Liver (tissue), 3 donors: ENCODE results near the gene ENOPH1.

Experiments used
- RXRA ChIP-seq, 2 donors: IDR thresholded peaks; 2 replicates each; pipeline ENCODE4 v1.6.1; 2017 to 2018; ENCODE audit warnings: antibody characterized with exemption in 2 of 2, mild to moderate bottlenecking in 1 of 2
- TF ChIP-seq, protein P1 (sequence below): fragments of 150-350 bp; IDR thresholded peaks from 2 replicates; pipeline ENCODE4 v1.5.1; 2017; ENCODE audit warnings: improper control_type of control experiment, low read depth, low read length; ENCODE audit not compliant: missing input control
- TF ChIP-seq, protein P2 (sequence below): IDR thresholded peaks from 2 replicates; pipeline ENCODE4 v1.6.1; 2016; ENCODE audit warnings: antibody characterized with exemption, mild to moderate bottlenecking
- TF ChIP-seq, protein P3 (sequence below): IDR thresholded peaks from 2 replicates; pipeline ENCODE4 v1.6.1; 2016; ENCODE audit warnings: antibody characterized with exemption
- donor health status: healthy.
- donor health status: healthy.

DNA sequence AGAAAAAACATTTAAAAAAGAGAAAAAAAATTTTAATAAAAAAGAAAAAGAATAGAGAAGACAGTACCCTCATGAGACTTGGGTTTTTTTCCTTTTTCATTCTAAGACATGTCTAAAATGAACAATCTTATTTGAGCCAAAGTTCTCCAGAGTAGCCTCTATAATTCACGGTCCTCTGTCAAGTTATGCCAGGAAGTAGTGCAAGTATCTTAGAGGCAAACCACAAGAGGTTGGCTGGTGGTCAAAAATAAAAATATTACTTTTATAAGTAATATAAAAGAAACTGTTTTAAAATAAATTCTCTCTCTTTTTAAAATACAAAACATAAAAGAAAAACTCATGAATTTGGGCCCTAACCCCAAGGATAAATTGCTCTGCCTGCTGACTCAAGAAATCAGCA, 26.7 kb upstream of the ENOPH1 start:
- TF ChIP-seq, protein P1, sequence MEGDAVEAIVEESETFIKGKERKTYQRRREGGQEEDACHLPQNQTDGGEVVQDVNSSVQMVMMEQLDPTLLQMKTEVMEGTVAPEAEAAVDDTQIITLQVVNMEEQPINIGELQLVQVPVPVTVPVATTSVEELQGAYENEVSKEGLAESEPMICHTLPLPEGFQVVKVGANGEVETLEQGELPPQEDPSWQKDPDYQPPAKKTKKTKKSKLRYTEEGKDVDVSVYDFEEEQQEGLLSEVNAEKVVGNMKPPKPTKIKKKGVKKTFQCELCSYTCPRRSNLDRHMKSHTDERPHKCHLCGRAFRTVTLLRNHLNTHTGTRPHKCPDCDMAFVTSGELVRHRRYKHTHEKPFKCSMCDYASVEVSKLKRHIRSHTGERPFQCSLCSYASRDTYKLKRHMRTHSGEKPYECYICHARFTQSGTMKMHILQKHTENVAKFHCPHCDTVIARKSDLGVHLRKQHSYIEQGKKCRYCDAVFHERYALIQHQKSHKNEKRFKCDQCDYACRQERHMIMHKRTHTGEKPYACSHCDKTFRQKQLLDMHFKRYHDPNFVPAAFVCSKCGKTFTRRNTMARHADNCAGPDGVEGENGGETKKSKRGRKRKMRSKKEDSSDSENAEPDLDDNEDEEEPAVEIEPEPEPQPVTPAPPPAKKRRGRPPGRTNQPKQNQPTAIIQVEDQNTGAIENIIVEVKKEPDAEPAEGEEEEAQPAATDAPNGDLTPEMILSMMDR, result no peak
- TF ChIP-seq, protein P2, sequence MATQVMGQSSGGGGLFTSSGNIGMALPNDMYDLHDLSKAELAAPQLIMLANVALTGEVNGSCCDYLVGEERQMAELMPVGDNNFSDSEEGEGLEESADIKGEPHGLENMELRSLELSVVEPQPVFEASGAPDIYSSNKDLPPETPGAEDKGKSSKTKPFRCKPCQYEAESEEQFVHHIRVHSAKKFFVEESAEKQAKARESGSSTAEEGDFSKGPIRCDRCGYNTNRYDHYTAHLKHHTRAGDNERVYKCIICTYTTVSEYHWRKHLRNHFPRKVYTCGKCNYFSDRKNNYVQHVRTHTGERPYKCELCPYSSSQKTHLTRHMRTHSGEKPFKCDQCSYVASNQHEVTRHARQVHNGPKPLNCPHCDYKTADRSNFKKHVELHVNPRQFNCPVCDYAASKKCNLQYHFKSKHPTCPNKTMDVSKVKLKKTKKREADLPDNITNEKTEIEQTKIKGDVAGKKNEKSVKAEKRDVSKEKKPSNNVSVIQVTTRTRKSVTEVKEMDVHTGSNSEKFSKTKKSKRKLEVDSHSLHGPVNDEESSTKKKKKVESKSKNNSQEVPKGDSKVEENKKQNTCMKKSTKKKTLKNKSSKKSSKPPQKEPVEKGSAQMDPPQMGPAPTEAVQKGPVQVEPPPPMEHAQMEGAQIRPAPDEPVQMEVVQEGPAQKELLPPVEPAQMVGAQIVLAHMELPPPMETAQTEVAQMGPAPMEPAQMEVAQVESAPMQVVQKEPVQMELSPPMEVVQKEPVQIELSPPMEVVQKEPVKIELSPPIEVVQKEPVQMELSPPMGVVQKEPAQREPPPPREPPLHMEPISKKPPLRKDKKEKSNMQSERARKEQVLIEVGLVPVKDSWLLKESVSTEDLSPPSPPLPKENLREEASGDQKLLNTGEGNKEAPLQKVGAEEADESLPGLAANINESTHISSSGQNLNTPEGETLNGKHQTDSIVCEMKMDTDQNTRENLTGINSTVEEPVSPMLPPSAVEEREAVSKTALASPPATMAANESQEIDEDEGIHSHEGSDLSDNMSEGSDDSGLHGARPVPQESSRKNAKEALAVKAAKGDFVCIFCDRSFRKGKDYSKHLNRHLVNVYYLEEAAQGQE, result no peak
- TF ChIP-seq RXRA (IDR thresholded peaks at IDR 0.05), result no peak
- TF ChIP-seq, protein P3, sequence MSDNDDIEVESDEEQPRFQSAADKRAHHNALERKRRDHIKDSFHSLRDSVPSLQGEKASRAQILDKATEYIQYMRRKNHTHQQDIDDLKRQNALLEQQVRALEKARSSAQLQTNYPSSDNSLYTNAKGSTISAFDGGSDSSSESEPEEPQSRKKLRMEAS, result no peak
